Muscle of back (tissue), 11 donors: Measurements from ENCODE around the gene GEMIN7. TPM values are rescaled to one million over a fixed set of nuclear protein-coding genes. Genes with fewer than 3 reads are reported as not detected.
A peak's percentile ranks its signal among the peaks of the same experiment; 100 is the strongest.

ENCODE experiments used
- DNase-seq, 3 donors: peaks; one replicate each; pipeline versions ENCODE4 v3.0.0 to v3.0.0-alpha.2; 2013
- polyA plus RNA-seq, 10 donors: library from polyadenylated mRNA; unstranded; fragments of 120-200 nt; gene quantifications; one replicate each; pipeline ENCODE4 v1.2.1, GENCODE V29; 2013; ENCODE audit not compliant: insufficient read length in 10 of 10

Gene GEMIN7
- polyA plus RNA-seq, 10 donors, result 14.5 to 23.9 (median 21.5) TPM

DNA sequence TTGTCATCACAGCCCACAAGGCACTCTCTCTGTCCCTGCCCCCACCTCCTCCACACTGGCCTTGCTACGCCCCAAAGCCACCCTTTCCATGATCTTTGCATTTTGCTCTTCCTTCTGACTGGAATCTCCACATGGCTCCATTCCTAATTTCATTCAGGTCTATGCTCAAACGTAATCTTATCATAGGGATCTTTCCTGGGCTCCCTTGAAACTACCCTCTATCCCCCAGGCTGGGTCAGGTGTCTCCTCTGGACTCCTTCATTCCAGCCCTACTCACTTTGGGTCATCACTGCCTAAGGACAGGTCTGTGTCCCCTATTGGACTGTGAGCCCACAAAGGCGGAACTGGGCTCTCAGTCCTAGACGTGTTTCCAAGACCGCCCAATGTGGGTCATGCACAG is 3.1 kb downstream of the GEMIN7 start:
- no peak for DNase-seq

DNA sequence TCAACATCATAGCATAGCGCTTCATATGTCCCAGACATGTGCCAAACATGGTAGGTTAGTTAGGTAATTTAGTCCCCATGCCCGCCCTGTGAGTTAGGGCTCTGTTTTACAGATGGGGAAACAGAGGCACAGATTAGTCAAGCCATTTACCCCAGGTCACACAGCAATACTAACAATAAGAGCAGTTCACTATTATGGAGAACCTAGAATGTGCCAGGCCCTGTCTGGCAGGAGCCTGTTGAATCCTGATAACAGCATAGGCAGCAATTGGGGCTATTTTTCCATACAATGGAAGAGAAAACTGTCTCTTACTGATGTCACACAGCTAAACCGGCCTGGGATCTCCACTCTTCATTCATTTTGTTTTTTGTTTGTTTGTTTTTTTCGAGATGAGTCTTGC is 7.4 kb downstream of the GEMIN7 start:
- no peak for DNase-seq

DNA sequence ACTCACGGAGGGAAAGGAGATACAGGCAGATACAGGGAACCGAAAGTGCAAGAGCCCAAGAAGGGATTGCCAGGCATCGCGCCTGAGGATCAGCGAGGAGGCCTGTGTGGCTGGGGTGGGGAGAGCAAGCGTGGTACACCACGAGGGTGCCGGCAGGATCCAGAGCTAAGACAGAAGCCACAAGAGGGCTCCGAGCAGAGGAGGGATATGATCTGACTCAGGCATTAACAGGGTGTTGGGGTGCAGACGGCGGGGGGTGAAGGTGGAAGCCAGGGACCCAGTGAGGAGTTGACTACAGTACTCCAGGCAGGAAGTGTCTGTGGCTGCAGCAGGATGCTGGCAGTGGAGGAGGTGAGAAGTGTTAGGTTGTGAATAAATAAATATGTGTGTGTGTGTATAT is 8.5 kb downstream of the GEMIN7 start:
- DNase-seq, result no peak

DNA sequence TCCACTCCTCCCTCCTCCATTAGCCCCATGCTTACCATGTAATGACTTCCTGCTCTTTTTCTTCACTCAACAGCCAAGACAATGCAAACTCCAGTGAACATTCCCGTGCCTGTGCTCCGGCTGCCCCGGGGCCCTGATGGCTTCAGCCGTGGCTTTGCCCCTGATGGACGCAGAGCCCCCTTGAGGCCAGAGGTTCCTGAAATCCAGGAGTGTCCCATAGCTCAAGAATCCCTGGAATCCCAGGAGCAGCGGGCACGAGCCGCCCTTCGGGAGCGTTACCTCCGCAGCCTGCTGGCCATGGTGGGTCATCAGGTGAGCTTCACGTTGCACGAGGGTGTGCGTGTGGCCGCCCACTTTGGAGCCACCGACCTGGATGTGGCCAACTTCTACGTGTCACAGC is 11.0 kb downstream of the GEMIN7 start:
- no peak for DNase-seq

DNA sequence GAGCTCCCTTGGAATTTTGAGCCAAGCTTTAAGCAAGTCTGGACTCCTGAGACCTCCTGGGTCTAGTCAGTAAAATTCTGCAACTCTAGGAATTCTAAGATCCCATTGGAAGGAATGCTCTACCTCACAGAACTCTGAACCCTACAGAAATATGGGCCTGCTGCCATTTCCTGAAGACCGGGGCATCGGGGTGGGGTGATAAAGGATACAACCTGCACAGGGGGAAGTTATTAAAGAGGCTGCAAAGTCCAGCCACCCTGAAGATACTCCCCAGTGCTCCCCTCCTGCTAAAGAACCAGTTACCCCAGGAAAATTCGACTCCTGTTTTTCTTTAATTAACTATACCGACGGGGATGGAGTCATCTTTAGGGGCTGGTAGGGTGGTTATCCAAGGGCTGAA is 11.5 kb downstream of the GEMIN7 start:
- no peak for DNase-seq

DNA sequence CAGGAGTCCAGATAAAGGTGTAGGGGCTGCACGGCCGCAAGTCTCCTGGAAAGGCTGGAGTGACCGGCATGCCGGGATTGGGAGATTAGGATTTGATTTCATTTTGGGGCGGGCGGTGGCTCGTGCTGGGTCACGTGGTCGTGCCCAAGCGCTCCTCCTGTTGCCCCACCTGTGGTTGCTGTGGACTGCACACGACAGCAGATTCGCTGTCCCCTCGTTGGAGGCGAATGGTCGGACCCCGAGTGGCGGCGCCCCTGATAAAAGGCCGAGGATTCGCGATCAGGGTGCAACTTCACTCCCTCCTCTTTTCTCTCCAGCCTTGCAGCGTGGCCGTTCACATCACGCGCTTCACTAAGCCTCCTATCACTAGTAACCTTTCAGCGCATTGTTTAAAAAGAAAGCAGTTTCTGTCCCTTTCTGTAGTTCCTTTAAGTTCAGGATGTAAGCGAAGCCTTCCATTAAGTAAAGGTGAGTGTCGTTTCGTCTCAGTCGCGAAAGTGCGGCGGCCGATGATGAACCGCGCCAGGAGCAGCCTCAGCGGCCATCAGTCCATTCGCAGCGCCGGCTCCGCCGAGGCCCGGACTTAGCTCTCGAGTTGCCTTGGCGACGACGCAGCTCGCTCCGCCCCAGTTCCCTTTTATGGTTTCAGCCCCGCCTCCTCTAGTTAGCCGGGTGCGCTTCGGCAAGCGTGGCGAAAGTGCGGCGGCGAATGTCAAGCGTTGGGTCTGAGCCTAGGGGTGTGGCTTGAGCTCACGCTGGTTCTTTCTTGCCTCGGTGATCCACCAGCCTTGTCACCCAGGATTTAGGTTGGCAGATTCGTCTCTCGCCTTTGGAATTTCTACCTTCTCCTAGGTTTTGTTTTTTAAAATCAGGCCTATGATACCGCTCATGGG is 12.2 kb downstream of the GEMIN7 start:
- DNase-seq, result peak; percentile 99 to 100 (median 99)

DNA sequence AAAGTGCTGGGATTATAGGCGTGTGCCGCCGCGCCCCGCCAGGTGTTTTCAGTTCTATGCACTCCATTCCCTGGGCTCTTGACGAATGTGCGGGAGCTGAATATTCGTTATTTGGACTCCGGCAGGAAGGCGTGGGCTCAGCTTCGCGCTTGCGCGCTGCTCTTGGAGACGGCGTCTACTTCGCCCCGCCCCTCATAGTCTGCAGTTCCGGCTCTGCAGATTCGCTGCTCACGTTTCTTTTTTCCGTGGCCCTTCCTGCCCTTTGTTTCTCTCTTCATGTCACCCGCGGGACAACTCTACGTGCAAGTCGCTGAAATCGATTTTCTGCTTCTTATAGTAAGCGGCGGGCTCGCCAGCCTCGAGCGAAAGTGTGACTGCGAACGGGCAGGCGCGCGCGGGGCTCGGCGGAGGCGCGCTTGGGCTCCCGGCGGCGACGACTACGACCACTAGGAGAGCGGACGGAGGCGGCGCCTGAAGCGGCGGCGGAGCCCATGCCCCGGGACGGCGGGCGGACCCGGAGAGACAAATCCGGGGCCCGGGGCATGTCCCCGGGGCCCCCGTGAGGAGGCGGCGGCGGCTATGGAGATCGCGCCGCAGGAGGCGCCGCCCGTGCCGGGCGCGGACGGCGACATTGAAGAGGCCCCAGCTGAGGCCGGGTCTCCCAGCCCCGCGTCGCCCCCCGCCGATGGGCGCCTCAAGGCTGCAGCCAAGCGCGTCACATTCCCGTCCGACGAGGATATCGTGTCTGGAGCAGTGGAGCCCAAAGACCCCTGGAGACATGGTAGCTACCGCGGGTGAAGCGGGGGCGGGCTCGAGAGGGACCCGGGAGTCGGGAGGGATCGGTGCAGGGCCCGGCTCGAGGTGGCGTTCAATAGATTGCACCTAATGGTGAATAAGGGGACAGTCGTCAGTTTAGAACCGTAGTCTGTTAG is 14.0 kb downstream of the GEMIN7 start, which contains the start of gene PPP1R37:
Gene PPP1R37 (plus strand): TSS at position 433 of the 932 bp plus-strand sequence. CDS start 147 bp downstream, at position 580.
- DNase-seq, result peak; percentile 97 to 98 (median 98)

DNA sequence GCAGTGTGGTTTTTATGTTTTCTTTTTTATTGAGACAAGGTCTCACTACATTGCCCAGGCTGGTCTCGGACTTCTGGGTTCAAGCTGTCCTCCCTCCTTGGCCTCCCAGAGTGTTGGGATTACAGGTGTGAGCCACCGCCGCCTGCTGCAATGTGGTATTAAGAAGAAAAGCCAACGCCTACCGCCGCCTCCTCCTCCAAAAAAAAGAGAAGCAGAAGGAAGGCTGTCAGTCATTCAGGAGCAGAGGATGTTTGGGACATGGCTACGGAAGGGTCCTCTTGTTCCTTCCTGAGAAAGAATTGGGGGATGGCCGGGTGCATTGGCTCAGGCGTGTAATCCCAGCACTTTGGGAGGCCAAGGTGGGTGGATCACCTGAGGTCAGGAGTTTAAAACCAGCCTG is 15.1 kb downstream of the GEMIN7 start:
- no peak for DNase-seq

DNA sequence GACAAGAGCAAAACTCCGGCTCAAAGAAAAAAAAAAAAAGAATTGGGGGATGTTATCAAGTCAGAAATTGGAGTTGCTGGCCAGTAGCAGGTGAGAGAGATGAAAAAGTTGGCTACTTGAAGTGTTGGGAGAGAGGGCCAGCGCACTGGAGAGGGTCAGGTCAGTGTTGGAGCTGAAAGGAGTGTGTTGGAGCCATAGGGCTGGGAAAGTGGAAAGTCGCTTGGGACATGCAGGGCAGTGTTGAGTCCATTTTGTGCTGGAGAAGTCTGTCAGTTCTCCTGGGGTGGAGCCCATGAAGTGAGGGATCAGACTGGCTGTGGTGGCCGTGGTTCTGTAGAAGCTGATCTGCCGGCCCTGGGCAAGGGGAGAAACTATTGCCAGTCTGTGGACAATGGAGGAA is 15.6 kb downstream of the GEMIN7 start:
- no peak for DNase-seq

DNA sequence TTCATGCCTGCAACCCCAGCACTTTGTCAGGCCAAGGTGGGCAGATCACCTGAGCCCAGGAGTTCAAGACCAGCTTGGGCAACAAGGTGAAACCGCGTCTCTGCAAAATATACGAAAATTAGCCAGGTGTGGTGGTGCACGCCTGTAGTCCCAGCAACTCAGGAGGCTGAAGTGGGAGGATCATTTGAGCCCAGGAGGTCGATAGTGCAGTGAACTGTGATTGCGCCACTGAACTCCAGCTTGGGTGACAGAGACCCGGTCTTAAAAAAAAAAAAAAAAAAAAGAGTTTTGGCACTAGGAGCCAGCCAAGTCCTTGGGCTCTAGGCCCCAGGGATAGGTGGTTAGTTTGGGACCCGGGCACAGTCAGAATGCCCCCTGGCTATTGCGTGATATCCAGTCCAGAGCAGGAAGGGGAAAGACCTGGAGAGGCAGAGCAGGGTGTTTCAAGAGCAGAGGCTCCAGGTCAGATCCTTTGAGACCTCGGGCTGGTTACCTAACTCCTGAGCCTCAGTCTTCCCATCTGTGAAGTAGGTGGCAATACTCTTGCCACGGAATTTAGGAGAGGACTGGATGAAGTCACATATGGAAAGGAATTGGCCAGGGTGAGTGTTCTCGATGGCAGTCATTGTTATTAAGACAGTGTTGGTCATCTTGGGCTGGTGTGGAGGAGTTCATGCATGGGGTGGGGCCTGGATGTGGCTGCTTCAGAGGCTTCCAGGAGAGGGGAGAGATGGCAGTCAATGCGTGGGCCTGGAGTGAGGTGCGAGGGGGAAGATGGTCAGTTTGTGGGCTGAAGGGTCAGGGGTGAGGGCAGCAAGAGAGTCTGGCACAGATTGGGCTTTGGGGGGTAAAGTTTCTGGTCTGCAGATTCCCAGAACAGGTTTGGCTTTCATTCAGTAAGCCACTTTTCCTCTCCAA is 16.7 kb downstream of the GEMIN7 start:
- no peak for DNase-seq

DNA sequence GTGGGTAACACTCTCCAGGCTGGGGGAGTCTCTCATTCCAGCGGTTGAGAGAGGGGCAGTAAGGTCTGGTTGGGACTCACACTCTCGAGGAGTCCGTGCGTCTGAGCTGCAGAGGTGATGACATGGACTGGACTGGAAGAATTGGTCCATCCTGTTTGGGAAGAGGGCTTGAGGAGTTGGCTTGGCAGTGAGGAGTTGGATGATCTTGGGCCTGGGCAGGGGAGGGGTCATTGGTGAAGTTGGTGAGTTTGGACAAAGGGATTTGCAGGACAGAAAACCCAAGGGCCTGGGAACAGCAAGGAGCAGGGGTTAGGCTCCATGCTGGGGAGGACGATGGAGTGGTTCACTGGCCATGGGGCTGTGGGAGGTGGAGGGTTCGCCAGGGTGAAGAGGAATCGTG is 17.6 kb downstream of the GEMIN7 start:
- DNase-seq, result no peak

DNA sequence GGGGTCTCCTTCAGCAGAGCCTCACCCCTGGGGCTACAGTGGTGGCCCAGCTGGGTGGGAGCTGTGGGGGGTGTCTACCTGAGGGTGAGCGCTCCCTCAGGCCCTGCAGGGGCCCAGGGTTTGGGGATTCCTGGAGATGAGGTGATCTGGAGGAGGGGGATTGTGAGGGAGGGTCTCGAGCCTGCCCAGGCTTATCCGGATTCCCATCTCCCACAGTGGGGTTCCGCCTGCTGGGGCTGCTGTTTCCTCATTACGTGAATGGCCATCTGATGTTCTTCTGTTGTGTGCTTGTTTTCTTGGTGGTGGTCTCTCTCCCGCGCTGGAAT is 18.4 kb downstream of the GEMIN7 start:
- no peak for DNase-seq

DNA sequence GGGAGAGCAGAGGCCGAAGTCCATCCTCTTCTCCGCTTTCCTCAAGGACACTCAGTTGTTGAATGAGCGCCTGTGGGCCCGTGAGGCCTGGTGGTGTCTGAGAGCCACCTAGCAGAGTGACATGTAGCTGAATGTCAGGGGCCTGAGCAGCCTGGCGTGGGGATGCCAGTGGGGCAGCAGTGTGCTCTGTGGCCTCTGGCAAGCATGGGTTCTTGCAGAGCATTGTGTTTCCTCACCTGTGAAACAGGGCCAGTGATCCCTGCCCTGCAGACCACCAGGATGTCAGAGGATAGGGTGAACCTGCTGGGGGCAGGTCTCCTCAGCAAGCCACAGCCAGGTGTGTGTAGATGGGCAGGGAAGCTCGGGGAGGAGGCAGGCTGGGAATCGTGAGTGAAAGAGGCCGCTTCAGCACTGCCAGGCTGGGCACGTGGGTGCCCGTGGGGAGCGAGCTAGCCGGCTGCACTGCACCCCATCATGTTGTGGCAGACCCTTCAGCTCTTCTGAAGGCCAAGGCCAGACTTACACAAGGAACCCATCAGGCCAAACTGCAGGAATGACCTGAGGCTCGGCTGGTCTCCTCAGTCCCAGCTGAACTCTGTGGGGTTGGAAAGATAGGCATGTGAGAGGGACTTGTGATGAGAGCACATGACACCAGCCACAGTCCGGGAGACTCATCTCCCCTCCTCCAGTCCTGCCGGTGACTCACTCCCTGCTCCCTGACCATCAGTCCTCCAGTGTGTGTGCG is 18.9 kb downstream of the GEMIN7 start:
- peak in 1 of 3 donors; percentile 74 for DNase-seq

DNA sequence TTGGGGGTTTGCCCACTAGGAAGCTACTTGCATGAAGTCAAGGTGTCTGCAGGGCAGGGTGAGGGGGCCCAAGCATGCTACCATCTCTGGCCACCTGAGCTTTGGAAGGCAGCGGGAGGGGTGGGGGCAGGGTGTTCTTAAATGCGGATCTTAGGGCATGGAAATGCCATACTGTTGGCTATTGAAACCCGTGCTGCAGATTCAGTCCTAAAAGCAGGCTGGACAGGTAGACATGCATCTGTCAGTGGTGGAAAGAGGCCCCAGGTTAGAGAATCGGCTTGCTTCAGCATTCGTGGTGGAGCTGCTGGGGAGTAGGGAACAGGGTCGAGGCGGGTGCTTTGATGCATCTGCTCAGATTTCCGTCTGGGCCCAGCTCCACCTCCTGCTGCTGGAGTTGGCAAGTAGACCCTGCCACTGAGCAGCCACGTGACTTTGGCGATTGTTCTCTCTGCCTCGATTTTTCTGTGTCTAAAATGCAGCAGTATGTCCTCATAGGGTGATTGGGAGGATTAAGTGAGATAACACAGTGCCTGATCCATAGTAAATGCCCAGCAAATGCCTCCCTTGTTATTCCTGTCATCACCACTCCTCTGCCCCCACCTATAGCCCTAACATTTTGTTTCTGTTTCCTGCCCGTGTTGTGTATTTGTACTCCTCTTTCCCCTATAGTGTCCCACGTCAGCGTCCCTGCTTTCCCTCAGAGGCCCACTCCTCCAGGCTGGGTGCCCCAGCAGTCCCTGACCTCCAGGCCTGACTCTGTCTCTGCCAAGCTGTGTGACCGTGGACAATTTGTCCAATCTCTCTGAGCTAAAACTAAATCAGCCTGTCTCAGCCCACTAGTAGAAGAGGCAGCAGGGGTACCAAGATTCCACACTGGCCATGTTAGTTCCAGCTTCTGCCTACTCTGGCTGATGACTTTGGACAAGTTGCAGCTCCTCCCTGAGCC is 19.7 kb downstream of the GEMIN7 start:
- no peak for DNase-seq

DNA sequence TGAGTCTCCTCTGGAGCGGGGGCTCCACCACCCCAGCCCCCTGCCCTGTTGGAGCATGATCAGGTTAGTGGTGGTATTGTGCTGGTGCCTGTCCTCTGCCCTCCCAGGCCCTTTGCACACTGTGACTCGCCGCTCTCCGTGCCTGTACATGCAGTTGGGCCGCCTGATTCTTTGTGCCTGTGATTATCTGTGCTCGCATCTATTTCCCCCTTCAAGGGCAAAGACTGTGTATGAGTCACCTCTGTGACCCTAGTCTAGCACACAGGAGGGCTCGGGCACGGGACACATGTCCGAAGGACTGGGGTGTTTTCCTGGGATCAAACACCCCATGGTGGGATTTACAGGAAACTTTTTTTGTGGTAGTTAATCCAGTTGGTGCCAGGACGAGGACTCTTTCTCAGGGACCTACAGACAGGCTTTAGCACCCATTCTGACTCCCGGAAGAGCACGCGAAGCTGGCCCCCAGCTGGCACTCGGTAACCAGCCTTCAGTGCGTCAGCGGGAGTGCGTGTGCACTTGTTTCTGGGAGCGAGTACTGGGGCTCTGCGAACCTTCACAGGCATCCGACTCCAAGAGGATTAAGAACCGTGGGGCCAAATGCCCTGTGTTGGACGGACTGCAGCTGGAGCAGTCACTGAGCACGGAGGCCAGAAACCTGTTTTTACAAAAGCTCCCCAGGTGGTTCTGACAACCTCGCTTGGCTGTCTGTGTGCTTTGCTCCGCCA is 20.6 kb downstream of the GEMIN7 start:
- no peak for DNase-seq

DNA sequence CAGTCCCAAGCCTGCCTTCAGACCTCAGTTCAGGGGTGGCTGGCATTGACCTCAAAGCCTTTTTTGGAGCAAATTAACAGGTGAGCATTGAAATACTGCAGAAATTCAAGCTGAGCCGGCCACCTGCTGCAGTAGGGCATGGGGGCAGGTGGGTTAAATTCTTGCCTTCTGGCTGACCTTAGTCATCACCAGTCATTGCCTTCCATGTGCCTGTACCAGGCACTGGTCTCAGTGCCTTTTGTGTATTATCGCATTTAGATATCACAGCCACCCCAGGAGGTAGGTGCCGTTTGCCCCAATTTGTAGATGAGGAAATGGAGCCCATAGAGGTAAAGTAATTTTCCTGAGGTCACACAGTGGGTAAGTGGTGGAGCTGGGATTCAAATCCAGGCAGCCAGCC is 21.1 kb downstream of the GEMIN7 start:
- no peak for DNase-seq

DNA sequence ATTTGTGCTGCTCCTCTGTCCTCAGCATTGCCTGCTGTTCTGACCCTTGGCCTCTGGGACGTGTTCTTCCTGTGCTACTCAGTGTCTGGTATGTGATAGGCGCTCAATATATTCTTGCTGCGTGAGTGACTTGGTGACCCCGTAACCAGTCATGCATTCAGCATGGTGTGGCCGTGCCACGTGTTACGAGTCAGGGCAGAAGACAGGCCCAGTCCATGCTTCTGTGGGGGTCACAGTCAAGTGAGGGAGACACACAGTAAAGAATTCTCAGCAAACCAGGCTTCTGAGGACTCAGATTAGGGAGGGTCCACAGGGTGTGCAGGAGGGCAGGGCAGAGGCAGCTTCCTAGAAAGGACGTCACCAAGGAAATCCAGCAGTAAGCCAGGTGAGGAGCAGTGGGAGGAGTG is 21.8 kb downstream of the GEMIN7 start:
- DNase-seq, result no peak

DNA sequence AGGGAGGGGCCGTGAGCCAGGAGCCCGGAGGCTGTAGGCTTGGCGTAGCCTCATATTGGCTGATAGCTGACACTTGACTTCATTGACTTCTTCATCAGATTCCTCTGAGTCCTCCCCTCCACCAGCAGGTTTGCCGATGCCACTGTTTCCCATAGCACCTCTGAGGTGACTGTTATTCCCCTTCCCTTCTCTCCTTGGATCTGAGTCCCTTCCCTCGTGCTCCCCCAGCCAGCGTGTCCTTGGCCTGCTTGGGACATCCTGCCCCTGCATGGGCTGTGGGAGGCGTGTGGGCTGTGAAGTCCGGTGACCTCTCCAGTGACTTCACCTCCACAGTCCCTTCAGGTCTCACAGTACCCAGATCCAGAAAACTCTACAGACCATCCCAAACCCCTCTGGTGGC is 22.7 kb downstream of the GEMIN7 start:
- no peak for DNase-seq

DNA sequence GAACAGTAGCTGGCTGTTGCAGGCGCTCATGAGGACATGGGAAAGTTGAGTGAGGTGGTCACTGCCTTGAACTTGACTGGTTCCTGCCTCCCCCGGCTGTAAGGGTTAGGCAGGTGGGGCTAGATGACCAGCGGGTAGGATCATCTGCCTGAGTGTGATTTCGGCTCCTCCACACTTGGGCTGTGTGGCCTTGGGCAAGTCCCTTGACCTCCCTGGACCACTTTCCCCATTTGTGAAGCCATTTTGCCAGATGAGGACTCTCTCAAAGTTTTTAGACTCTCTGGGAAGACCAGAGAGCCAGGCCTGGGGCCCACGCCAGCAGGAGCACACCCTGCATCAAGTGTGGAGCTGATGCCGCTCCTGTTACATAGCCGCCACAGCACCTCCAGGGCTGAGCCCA is 23.4 kb downstream of the GEMIN7 start:
- DNase-seq, result no peak
